ENCODE data around the gene TNFRSF21.

DNA sequence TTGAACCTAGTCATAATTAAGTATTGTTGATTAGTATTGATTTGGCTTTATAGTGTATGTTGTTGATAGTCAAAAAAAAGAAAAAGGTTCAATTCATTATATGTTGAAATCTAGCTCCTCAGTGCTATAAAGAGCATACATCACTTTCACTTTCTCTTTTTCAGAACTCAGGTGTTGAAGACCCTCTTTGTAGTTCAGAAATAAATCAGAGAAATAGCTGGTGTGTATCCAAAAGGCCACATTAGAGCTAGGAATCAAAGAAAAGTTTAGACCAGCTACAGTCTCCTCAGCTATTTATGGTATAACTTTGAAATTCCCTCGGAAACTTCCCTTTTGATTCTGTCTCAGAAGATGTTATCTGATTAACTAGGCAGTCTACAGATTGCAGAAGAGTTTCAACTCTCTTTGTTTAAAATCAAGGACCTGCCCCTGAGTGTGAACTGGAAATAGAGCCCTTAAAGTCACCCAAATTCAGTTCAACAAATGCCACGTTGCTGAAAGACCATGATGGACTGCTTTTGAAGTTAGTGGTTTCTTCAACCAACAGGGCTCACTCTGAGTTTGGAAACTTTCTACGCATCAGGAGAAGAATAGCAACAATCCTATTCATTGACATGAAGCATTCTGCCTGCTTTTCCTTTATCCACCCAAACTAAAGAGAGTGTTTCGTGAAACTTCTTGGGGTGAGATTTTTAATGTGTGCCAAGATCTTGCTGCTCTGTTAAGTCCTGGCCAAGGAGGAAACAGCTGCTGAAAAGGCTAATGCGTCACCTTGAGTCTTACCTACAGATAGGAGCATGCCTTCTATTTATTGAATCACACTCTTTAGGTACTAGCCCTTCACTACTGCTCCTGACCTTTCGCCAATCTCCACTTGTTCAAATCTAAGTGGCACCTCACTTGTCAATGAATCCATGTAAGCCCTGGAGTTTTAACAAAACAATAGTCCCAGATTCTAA lies 111.7 kb downstream of the TNFRSF21 start:
- no peak for TF ChIP-seq TCF12 (IDR thresholded peaks at IDR 0.05; ENCODE audit: low read depth)
- TF ChIP-seq EGR1 (IDR thresholded peaks at IDR 0.05): no peak
- no peak for TF ChIP-seq TAF1 (IDR thresholded peaks at IDR 0.05; ENCODE audit: low read depth)
- no peak for TF ChIP-seq EP300 (IDR thresholded peaks at IDR 0.05; ENCODE audit: borderline replicate concordance)
- no peak for TF ChIP-seq CREB1 (IDR thresholded peaks at IDR 0.05; ENCODE audit: low read depth)
- TF ChIP-seq TEAD4 (IDR thresholded peaks at IDR 0.05): no peak
- TF ChIP-seq, protein P1, sequence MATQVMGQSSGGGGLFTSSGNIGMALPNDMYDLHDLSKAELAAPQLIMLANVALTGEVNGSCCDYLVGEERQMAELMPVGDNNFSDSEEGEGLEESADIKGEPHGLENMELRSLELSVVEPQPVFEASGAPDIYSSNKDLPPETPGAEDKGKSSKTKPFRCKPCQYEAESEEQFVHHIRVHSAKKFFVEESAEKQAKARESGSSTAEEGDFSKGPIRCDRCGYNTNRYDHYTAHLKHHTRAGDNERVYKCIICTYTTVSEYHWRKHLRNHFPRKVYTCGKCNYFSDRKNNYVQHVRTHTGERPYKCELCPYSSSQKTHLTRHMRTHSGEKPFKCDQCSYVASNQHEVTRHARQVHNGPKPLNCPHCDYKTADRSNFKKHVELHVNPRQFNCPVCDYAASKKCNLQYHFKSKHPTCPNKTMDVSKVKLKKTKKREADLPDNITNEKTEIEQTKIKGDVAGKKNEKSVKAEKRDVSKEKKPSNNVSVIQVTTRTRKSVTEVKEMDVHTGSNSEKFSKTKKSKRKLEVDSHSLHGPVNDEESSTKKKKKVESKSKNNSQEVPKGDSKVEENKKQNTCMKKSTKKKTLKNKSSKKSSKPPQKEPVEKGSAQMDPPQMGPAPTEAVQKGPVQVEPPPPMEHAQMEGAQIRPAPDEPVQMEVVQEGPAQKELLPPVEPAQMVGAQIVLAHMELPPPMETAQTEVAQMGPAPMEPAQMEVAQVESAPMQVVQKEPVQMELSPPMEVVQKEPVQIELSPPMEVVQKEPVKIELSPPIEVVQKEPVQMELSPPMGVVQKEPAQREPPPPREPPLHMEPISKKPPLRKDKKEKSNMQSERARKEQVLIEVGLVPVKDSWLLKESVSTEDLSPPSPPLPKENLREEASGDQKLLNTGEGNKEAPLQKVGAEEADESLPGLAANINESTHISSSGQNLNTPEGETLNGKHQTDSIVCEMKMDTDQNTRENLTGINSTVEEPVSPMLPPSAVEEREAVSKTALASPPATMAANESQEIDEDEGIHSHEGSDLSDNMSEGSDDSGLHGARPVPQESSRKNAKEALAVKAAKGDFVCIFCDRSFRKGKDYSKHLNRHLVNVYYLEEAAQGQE (IDR thresholded peaks at IDR 0.05; ENCODE audit: low read depth): no peak
- TF ChIP-seq YY1 (IDR thresholded peaks at IDR 0.05; ENCODE audit: low read depth): no peak
- no peak for TF ChIP-seq CEBPB (IDR thresholded peaks at IDR 0.05)
- TF ChIP-seq RAD21 (IDR thresholded peaks at IDR 0.05; ENCODE audit: low read depth): no peak
- TF ChIP-seq, protein P2, sequence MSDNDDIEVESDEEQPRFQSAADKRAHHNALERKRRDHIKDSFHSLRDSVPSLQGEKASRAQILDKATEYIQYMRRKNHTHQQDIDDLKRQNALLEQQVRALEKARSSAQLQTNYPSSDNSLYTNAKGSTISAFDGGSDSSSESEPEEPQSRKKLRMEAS (IDR thresholded peaks at IDR 0.05): no peak
- no peak for TF ChIP-seq FOXM1 (IDR thresholded peaks at IDR 0.05; ENCODE audit: borderline replicate concordance, low read depth)
- no peak for TF ChIP-seq ZBTB7A (IDR thresholded peaks at IDR 0.05; ENCODE audit: low read depth)
- TF ChIP-seq, protein P3, sequence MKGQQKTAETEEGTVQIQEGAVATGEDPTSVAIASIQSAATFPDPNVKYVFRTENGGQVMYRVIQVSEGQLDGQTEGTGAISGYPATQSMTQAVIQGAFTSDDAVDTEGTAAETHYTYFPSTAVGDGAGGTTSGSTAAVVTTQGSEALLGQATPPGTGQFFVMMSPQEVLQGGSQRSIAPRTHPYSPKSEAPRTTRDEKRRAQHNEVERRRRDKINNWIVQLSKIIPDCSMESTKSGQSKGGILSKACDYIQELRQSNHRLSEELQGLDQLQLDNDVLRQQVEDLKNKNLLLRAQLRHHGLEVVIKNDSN (IDR thresholded peaks at IDR 0.05): no peak

All from Ishikawa (cell line).